ENCODE measurements around the gene PDE7B.

Gene PDE7B

GRCh38 chr6:136216503-136217401 lies 365.3 kb downstream of the PDE7B start (continued):
- TF ChIP-seq, protein P1, sequence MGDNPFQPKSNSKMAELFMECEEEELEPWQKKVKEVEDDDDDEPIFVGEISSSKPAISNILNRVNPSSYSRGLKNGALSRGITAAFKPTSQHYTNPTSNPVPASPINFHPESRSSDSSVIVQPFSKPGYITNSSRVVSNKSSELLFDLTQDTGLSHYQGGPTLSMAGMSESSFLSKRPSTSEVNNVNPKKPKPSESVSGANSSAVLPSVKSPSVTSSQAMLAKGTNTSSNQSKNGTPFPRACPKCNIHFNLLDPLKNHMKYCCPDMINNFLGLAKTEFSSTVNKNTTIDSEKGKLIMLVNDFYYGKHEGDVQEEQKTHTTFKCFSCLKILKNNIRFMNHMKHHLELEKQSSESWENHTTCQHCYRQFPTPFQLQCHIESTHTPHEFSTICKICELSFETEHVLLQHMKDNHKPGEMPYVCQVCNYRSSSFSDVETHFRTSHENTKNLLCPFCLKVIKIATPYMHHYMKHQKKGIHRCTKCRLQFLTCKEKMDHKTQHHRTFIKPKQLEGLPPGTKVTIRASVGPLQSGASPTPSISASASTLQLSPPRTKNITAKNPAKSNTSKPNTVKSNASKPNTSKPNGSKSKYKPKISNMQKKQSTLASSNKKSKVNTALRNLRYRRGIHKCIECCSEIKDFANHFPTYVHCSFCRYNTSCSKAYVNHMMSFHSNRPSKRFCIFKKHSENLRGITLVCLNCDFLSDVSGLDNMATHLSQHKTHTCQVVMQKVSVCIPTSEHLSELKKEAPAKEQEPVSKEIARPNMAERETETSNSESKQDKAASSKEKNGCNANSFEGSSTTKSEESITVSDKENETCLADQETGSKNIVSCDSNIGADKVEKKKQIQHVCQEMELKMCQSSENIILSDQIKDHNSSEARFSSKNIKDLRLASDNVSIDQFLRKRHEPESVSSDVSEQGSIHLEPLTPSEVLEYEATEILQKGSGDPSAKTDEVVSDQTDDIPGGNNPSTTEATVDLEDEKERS (tag by site-specific recombination; IDR thresholded peaks at IDR 0.05): no peak
- peak; percentile 83; the same call in 1 of the 2 replicates for TF ChIP-seq ZNF140 (tag by site-specific recombination; IDR thresholded peaks at IDR 0.05)
- peak; percentile 54 for TF ChIP-seq ZXDB (tag by site-specific recombination; IDR thresholded peaks at IDR 0.05)
- TF ChIP-seq ZNF658 (tag by site-specific recombination; IDR thresholded peaks at IDR 0.05): no peak
- 0 out of 2 replicates have a peak, but pooled peaks have one; percentile 42 for TF ChIP-seq ZNF266 (tag by site-specific recombination; IDR thresholded peaks at IDR 0.05; ENCODE audit: low read depth)
- no peak for TF ChIP-seq ZNF248 (tag by site-specific recombination; IDR thresholded peaks at IDR 0.05)
- TF ChIP-seq EGR2 (tag by site-specific recombination; IDR thresholded peaks at IDR 0.05; ENCODE audit: low read depth): peak; percentile 54
- TF ChIP-seq ZNF558 (tag by site-specific recombination; IDR thresholded peaks at IDR 0.05): peak; percentile 66; the same call in 1 of the 2 replicates
- TF ChIP-seq PRDM6 (tag by site-specific recombination; IDR thresholded peaks at IDR 0.05): no peak
- TF ChIP-seq MZF1 (tag by site-specific recombination; IDR thresholded peaks at IDR 0.05; ENCODE audit: borderline replicate concordance): peak; percentile 20; the same call in 1 of the 2 replicates
- peak; percentile 36; the same call in 1 of the 2 replicates for TF ChIP-seq MYNN (tag by site-specific recombination; IDR thresholded peaks at IDR 0.05; ENCODE audit: borderline replicate concordance)
- TF ChIP-seq ZNF10 (tag by site-specific recombination; IDR thresholded peaks at IDR 0.05): no peak
- TF ChIP-seq ZBTB44 (tag by site-specific recombination; IDR thresholded peaks at IDR 0.05): no peak
- TF ChIP-seq ZNF449 (tag by site-specific recombination; IDR thresholded peaks at IDR 0.05): no peak
- peak; percentile 73 for TF ChIP-seq REST (tag by site-specific recombination; IDR thresholded peaks at IDR 0.05)
- no peak for TF ChIP-seq ZNF677 (tag by site-specific recombination; IDR thresholded peaks at IDR 0.05)
- no peak for TF ChIP-seq ZNF514 (tag by site-specific recombination; IDR thresholded peaks at IDR 0.05)
- no peak for TF ChIP-seq ZIC2 (tag by site-specific recombination; IDR thresholded peaks at IDR 0.05)
- no peak for TF ChIP-seq SCRT2 (tag by site-specific recombination; IDR thresholded peaks at IDR 0.05)
- TF ChIP-seq ZNF239 (tag by site-specific recombination; IDR thresholded peaks at IDR 0.05): no peak
- TF ChIP-seq ZNF292 (tag by site-specific recombination; IDR thresholded peaks at IDR 0.05; ENCODE audit: borderline replicate concordance, low read depth): 0 out of 2 replicates have a peak, but pooled peaks have one; percentile 52
- TF ChIP-seq, protein P2, sequence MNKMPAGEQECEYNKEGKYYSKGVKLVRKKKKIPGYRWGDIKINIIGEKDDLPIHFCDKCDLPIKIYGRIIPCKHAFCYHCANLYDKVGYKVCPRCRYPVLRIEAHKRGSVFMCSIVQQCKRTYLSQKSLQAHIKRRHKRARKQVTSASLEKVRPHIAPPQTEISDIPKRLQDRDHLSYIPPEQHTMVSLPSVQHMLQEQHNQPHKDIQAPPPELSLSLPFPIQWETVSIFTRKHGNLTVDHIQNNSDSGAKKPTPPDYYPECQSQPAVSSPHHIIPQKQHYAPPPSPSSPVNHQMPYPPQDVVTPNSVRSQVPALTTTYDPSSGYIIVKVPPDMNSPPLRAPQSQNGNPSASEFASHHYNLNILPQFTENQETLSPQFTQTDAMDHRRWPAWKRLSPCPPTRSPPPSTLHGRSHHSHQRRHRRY (tag by site-specific recombination; IDR thresholded peaks at IDR 0.05): no peak

All from HEK293 (cell line).